ENCODE data around the gene PCDH9.

PCDH9 gene

GRCh38 chr13:67210208-67210607 lies 19.9 kb downstream of the PCDH9 start:
- no peaks in the 10 kb centered on the region for H3K27me3 ChIP-seq (ENCODE audit: low read depth, low read length)
- no peaks in the 10 kb centered on the region for H3K36me3 ChIP-seq (replicated peaks; ENCODE audit: low read depth, low read length)
- no peak overlapping the region for H2AFZ ChIP-seq (ENCODE audit: low read depth, low read length)
- no peaks in the 10 kb centered on the region for H4K20me1 ChIP-seq (ENCODE audit: insufficient read depth, low read length)
- no peak overlapping the region for H3K9ac ChIP-seq (ENCODE audit: low read length)
- H3K9me3 ChIP-seq (ENCODE audit: insufficient read depth, low read length), result no peaks in the 10 kb centered on the region
- no peak overlapping the region for H3K4me3 ChIP-seq (ENCODE audit: low read length)
- no peaks in the 10 kb centered on the region for H3K4me1 ChIP-seq (ENCODE audit: low read length)
- TF ChIP-seq CTCF (IDR thresholded peaks at IDR 0.05; ENCODE audit: low read depth, low read length), result no peak
- no peak for TF ChIP-seq EZH2phosphoT487 (IDR thresholded peaks at IDR 0.05; ENCODE audit: low read depth)
- no peak overlapping the region for H3K27ac ChIP-seq (ENCODE audit: low read length)
- no peaks in the 10 kb centered on the region for H3K79me2 ChIP-seq (ENCODE audit: low read length)
- no peak overlapping the region for H3K4me2 ChIP-seq (ENCODE audit: low read length)

- Histone ChIP-seq H3K36me3 (replicated peaks; ENCODE audit: low read depth, low read length) (no peaks in the 10 kb centered on the region), H3K9ac (ENCODE audit: low read length) (no peak overlapping the region), H3K27ac (ENCODE audit: low read length) (no peak overlapping the region), H3K4me2 (ENCODE audit: low read length) (no peak overlapping the region), H3K27me3 (ENCODE audit: low read depth, low read length) (no peaks in the 10 kb centered on the region), H2AFZ (ENCODE audit: low read depth, low read length) (no peak overlapping the region), H3K4me3 (ENCODE audit: low read length) (no peak overlapping the region), H3K79me2 (ENCODE audit: low read length) (no peaks in the 10 kb centered on the region), H3K9me3 (ENCODE audit: insufficient read depth, low read length) (no peaks in the 10 kb centered on the region), H3K4me1 (ENCODE audit: low read length) (no peaks in the 10 kb centered on the region), H4K20me1 (ENCODE audit: insufficient read depth, low read length) (no peaks in the 10 kb centered on the region)
- no peak for TF ChIP-seq CTCF (IDR thresholded peaks at IDR 0.05; ENCODE audit: low read depth, low read length)
- no peak for TF ChIP-seq EZH2phosphoT487 (IDR thresholded peaks at IDR 0.05; ENCODE audit: low read depth)
Observed at GRCh38 chr13:67208552-67208951, 21.6 kb downstream of the PCDH9 start.

GRCh38 chr13:67204764-67205163 lies 25.4 kb downstream of the PCDH9 start:
- TF ChIP-seq EZH2phosphoT487 (IDR thresholded peaks at IDR 0.05; ENCODE audit: low read depth) (no peak), CTCF (IDR thresholded peaks at IDR 0.05; ENCODE audit: low read depth, low read length) (no peak)
- Histone ChIP-seq H4K20me1 (ENCODE audit: insufficient read depth, low read length) (no peaks in the 10 kb centered on the region), H3K27me3 (ENCODE audit: low read depth, low read length) (no peaks in the 10 kb centered on the region), H3K36me3 (replicated peaks; ENCODE audit: low read depth, low read length) (no peaks in the 10 kb centered on the region), H3K9ac (ENCODE audit: low read length) (no peak overlapping the region), H2AFZ (ENCODE audit: low read depth, low read length) (no peak overlapping the region), H3K9me3 (ENCODE audit: insufficient read depth, low read length) (no peaks in the 10 kb centered on the region), H3K4me1 (ENCODE audit: low read length) (no peaks in the 10 kb centered on the region), H3K27ac (ENCODE audit: low read length) (no peak overlapping the region), H3K4me3 (ENCODE audit: low read length) (no peak overlapping the region), H3K79me2 (ENCODE audit: low read length) (no peaks in the 10 kb centered on the region), H3K4me2 (ENCODE audit: low read length) (no peak overlapping the region)

GRCh38 chr13:67200605-67201004 lies 29.5 kb downstream of the PCDH9 start:
- TF ChIP-seq EZH2phosphoT487 (IDR thresholded peaks at IDR 0.05; ENCODE audit: low read depth), result no peak
- no peak for TF ChIP-seq CTCF (IDR thresholded peaks at IDR 0.05; ENCODE audit: low read depth, low read length)
- H3K4me3 ChIP-seq (ENCODE audit: low read length), result no peak overlapping the region
- no peaks in the 10 kb centered on the region for H4K20me1 ChIP-seq (ENCODE audit: insufficient read depth, low read length)
- H3K9ac ChIP-seq (ENCODE audit: low read length), result no peak overlapping the region
- no peaks in the 10 kb centered on the region for H3K79me2 ChIP-seq (ENCODE audit: low read length)
- H3K9me3 ChIP-seq (ENCODE audit: insufficient read depth, low read length), result no peaks in the 10 kb centered on the region
- no peak overlapping the region; the same call in 1 of the 2 replicates for H2AFZ ChIP-seq (ENCODE audit: low read depth, low read length)
- H3K4me2 ChIP-seq (ENCODE audit: low read length), result no peak overlapping the region
- H3K4me1 ChIP-seq (ENCODE audit: low read length), result no peaks in the 10 kb centered on the region
- no peaks in the 10 kb centered on the region for H3K36me3 ChIP-seq (replicated peaks; ENCODE audit: low read depth, low read length)
- no peaks in the 10 kb centered on the region for H3K27me3 ChIP-seq (ENCODE audit: low read depth, low read length)
- H3K27ac ChIP-seq (ENCODE audit: low read length), result no peak overlapping the region

All from OCI-LY3 (cell line).